Transverse colon (tissue), 4 donors: ENCODE data around the gene EDN3.

ENCODE experiments used
- POLR2AphosphoS5 ChIP-seq, 3 donors: sonication (generic); formaldehyde crosslinking; IDR thresholded peaks; one replicate each; pipeline ENCODE4 v1.6.1; 2016; ENCODE audit warnings: antibody characterized with exemption in 3 of 3
- TF ChIP-seq, protein P1 (sequence below), 5 experiments: fragments of 200-600 bp in 3 of 5; fragments of 450-650 bp in 2 of 5; sonication (generic) in 3 of 5; IDR thresholded peaks; 1 replicate in 2 of 5; 2 replicates in 3 of 5; pipeline ENCODE4 v1.5.1; 2016 to 2017; ENCODE audit warnings: antibody characterized with exemption in 5 of 5, inconsistent platforms in 3 of 5, mild to moderate bottlenecking in 2 of 5, moderate library complexity in 1 of 5

DNA sequence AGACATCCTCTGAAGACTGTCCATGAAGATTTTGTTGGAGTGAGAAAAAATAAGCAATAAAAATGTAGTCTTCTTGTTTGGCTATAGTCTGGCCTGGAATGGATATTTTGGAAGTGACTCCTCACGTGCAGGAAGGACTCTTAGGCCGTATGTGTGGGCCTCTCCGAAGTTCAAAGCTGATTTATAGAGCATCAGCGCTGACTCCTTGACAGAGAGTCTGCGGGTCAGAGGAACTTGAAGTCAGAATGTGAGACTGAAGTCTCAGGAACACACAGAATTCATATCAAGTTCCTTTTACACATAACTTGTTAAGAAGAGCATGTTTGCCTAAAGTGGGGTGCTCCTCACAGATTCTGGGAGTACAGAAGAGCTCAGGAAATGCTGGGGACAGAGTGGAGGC, 36.1 kb downstream of the EDN3 start:
- TF ChIP-seq, protein P1, sequence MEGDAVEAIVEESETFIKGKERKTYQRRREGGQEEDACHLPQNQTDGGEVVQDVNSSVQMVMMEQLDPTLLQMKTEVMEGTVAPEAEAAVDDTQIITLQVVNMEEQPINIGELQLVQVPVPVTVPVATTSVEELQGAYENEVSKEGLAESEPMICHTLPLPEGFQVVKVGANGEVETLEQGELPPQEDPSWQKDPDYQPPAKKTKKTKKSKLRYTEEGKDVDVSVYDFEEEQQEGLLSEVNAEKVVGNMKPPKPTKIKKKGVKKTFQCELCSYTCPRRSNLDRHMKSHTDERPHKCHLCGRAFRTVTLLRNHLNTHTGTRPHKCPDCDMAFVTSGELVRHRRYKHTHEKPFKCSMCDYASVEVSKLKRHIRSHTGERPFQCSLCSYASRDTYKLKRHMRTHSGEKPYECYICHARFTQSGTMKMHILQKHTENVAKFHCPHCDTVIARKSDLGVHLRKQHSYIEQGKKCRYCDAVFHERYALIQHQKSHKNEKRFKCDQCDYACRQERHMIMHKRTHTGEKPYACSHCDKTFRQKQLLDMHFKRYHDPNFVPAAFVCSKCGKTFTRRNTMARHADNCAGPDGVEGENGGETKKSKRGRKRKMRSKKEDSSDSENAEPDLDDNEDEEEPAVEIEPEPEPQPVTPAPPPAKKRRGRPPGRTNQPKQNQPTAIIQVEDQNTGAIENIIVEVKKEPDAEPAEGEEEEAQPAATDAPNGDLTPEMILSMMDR (IDR thresholded peaks at IDR 0.05), result no peak
- no peak for TF ChIP-seq POLR2AphosphoS5 (IDR thresholded peaks at IDR 0.05)
